HCT116 (cell line): ENCODE data around the gene DOCK10. TPM values are rescaled to one million over a fixed set of nuclear protein-coding genes. Genes with fewer than 3 reads are reported as not detected.

Experiments
- ATAC-seq: fragments of 200-7000 bp; cut with Tn5 transposase; 2 replicates; pipeline ENCODE4 v1.9.1; 2020; ENCODE audit warnings: mild to moderate bottlenecking, moderate library complexity
- BruUV-seq: library from RNA; stranded (reverse); fragments of 400-500 nt; replicated peaks from 2 replicates; lab custom pipeline; 2021; lab: Mats Ljungman, UMichigan
- CTCF ChIA-PET: fragments of 300-600 bp; sonication (Branson Sonifier 250); formaldehyde crosslinking; loops from one replicate; lab custom pipeline; 2021; ENCODE audit warnings: antibody characterized with exemption; lab: Charles Lee
- POLR2A ChIA-PET: fragments of 300-600, 350-600 bp; sonication (Branson Sonifier 250); formaldehyde crosslinking; loops from one replicate; lab custom pipeline; 2021; ENCODE audit warnings: antibody characterized with exemption; lab: Charles Lee
- RAD21 ChIA-PET, 2 experiments: fragments of 300-600 bp; sonication (Branson Sonifier 250); formaldehyde crosslinking; loops; one replicate each; lab custom pipeline; 2023; ENCODE audit warnings: low total read pairs in 2 of 2; ENCODE audit not compliant: uncharacterized antibody in 2 of 2, unreplicated experiment in 2 of 2, low non-redundant PET in 1 of 2; lab: Charles Lee
- DNase-seq: peaks from one replicate; pipeline ENCODE4 v3.0.0-alpha.2; 2010; ENCODE audit warnings: low read depth, low spot score
- H2AFZ ChIP-seq: fragments of 200-600 bp; shearing (Covaris generic), sonication (generic); 2 replicates; pipeline ENCODE4 v1.6.1; 2017; ENCODE audit warnings: low read depth, mixed run types, mixed read lengths, antibody characterized with exemption, low read length; ENCODE audit not compliant: poor library complexity, severe bottlenecking
- H3K27ac ChIP-seq: 2 replicates; pipeline ENCODE4 v1.5.1; 2012; ENCODE audit warnings: low read depth, low read length
- H3K27me3 ChIP-seq: fragments of 200-600 bp; sonication (generic); 2 replicates; pipeline ENCODE4 v1.6.1; 2016; ENCODE audit warnings: mixed run types, low read length, mixed read lengths; ENCODE audit not compliant: insufficient read depth
- H3K36me3 ChIP-seq, 2 experiments: fragments of 200-500 bp in 1 of 2; fragments of 200-600 bp in 1 of 2; sonication (Bioruptor generic) in 1 of 2; sonication (generic) in 1 of 2; 2 replicates each; pipeline versions ENCODE4 v1.5.1 to v1.6.1; 2014 to 2016; ENCODE audit warnings: low read length in 2 of 2, inconsistent platforms in 1 of 2, mixed read lengths in 1 of 2, mixed run types in 1 of 2; ENCODE audit not compliant: insufficient read depth in 2 of 2, control insufficient read depth in 1 of 2
- H3K4me1 ChIP-seq, 2 experiments: fragments of 200-600 bp in 1 of 2; sonication (generic) in 1 of 2; 2 replicates each; pipeline versions ENCODE4 v1.5.1 to v1.6.1; 2012 to 2017; ENCODE audit warnings: low read length in 2 of 2, inconsistent platforms in 1 of 2, mild to moderate bottlenecking in 1 of 2, mixed read lengths in 1 of 2, mixed run types in 1 of 2, moderate library complexity in 1 of 2; ENCODE audit not compliant: insufficient read depth in 2 of 2, control insufficient read depth in 1 of 2
- H3K4me2 ChIP-seq: fragments of 200-600 bp; sonication (generic); 2 replicates; pipeline ENCODE4 v1.6.1; 2017; ENCODE audit warnings: mixed run types, low read length, mixed read lengths
- H3K4me3 ChIP-seq, 2 experiments: fragments of 200-600 bp in 1 of 2; sonication (generic) in 1 of 2; replicated peaks in 1 of 2; 2 replicates each; pipeline ENCODE4 v1.5.1; 2011 to 2016; ENCODE audit warnings: low read length in 2 of 2, control low read depth in 1 of 2, low read depth in 1 of 2, mild to moderate bottlenecking in 1 of 2, mixed read lengths in 1 of 2, mixed run types in 1 of 2
- H3K79me2 ChIP-seq: fragments of 200-600 bp; sonication (generic); 2 replicates; pipeline ENCODE4 v1.6.1; 2017; ENCODE audit warnings: mild to moderate bottlenecking, mixed run types, low read length, moderate library complexity, mixed read lengths; ENCODE audit not compliant: insufficient read depth
- H3K9ac ChIP-seq: fragments of 200-600 bp; sonication (generic); 2 replicates; pipeline ENCODE4 v1.6.1; 2016; ENCODE audit warnings: low read length, mixed read lengths
- H3K9me2 ChIP-seq: fragments of 200-600 bp; sonication (generic), shearing (Covaris generic); 2 replicates; pipeline ENCODE4 v1.6.1; 2017; ENCODE audit warnings: mixed run types, mild to moderate bottlenecking, moderate library complexity; ENCODE audit not compliant: insufficient read depth
- H3K9me3 ChIP-seq, 2 experiments: fragments of 200-500 bp in 1 of 2; fragments of 200-600 bp in 1 of 2; sonication (Bioruptor generic) in 1 of 2; sonication (generic) in 1 of 2; 2 replicates each; pipeline ENCODE4 v1.6.1; 2014 to 2017; ENCODE audit warnings: low read length in 2 of 2, mixed read lengths in 2 of 2, inconsistent platforms in 1 of 2, low read depth in 1 of 2, mild to moderate bottlenecking in 1 of 2, mixed run types in 1 of 2, moderate library complexity in 1 of 2; ENCODE audit not compliant: control insufficient read depth in 1 of 2, insufficient read depth in 1 of 2
- H4K20me1 ChIP-seq: fragments of 200-600 bp; sonication (generic), shearing (Covaris generic); 2 replicates; pipeline ENCODE4 v1.6.1; 2017; ENCODE audit warnings: mixed run types, mild to moderate bottlenecking, moderate library complexity; ENCODE audit not compliant: insufficient read depth
- ATF3 ChIP-seq: IDR thresholded peaks from 2 replicates; pipeline ENCODE4 v1.6.1; 2012
- CEBPB ChIP-seq: IDR thresholded peaks from 2 replicates; pipeline ENCODE4 v1.6.1; 2012; ENCODE audit warnings: low read depth
- CTCF ChIP-seq, 3 experiments: fragments of 200-600 bp in 1 of 3; sonication (generic) in 1 of 3; IDR thresholded peaks in 2 of 3; conservative IDR thresholded peaks in 1 of 3; 2 replicates each; pipeline ENCODE4 v1.5.1; 2012 to 2017; ENCODE audit warnings: low read depth in 2 of 3, low read length in 2 of 3, antibody characterized with exemption in 1 of 3, borderline replicate concordance in 1 of 3, control low read depth in 1 of 3, mild to moderate bottlenecking in 1 of 3, mixed read lengths in 1 of 3, mixed run types in 1 of 3, moderate library complexity in 1 of 3; ENCODE audit not compliant: insufficient read depth in 1 of 3
- EZH2 ChIP-seq: fragments of 200-600 bp; sonication (generic); IDR thresholded peaks from 2 replicates; pipeline ENCODE4 v1.6.1; 2017; ENCODE audit warnings: antibody characterized with exemption, mixed run types
- EZH2phosphoT487 ChIP-seq: fragments of 200-600 bp; IDR thresholded peaks from 2 replicates; pipeline ENCODE4 v1.6.1; 2018; ENCODE audit warnings: antibody characterized with exemption, borderline replicate concordance
- FOSL1 ChIP-seq: IDR thresholded peaks from 2 replicates; pipeline ENCODE4 v1.6.1; 2012; ENCODE audit warnings: low read depth
- JUND ChIP-seq: IDR thresholded peaks from 2 replicates; pipeline ENCODE4 v1.6.1; 2012
- MAX ChIP-seq: IDR thresholded peaks from 2 replicates; pipeline ENCODE4 v1.6.1; 2012
- POLR2A ChIP-seq: IDR thresholded peaks from 2 replicates; pipeline ENCODE4 v1.7.0; 2011; ENCODE audit warnings: borderline replicate concordance; ENCODE audit not compliant: insufficient read depth, insufficient read length; ENCODE audit errors: extremely low read depth
- POLR2AphosphoS5 ChIP-seq: IDR thresholded peaks from 2 replicates; pipeline ENCODE4 v1.6.1; 2011; ENCODE audit warnings: mild to moderate bottlenecking, low read depth, low read length, moderate library complexity
- SP1 ChIP-seq: IDR thresholded peaks from 2 replicates; pipeline ENCODE4 v1.6.1; 2012; ENCODE audit warnings: low read depth
- TCF7L2 ChIP-seq: IDR thresholded peaks from 2 replicates; pipeline ENCODE4 v1.7.0; 2011; ENCODE audit warnings: borderline replicate concordance, inconsistent platforms; ENCODE audit not compliant: insufficient read depth, insufficient read length; ENCODE audit errors: extremely low read depth
- YY1 ChIP-seq: IDR thresholded peaks from 2 replicates; pipeline ENCODE4 v1.6.1; 2011; ENCODE audit warnings: low read length, low read depth, moderate library complexity, mild to moderate bottlenecking; ENCODE audit not compliant: insufficient replicate concordance; ENCODE audit errors: extremely low read depth
- ZBTB33 ChIP-seq: IDR thresholded peaks from 2 replicates; pipeline ENCODE4 v1.6.1; 2011; ENCODE audit warnings: mild to moderate bottlenecking, low read length, moderate library complexity; ENCODE audit not compliant: insufficient replicate concordance; ENCODE audit errors: extremely low read depth
- ZFX ChIP-seq: fragments of 450-650 bp; IDR thresholded peaks from 2 replicates; pipeline ENCODE4 v1.6.1; 2017
- ZNF274 ChIP-seq: fragments of 200-500 bp; sonication (Bioruptor generic); IDR thresholded peaks from 2 replicates; pipeline ENCODE4 v1.6.1; 2014; ENCODE audit warnings: mild to moderate bottlenecking, low read depth, low read length, inconsistent platforms
- intact Hi-C: fragments of 100-400 bp; cut with micrococcal nuclease; formaldehyde crosslinking; loops from 2 replicates; pipeline ENCODE4 v1.10.0; 2022
- total RNA-seq: library from RNA; stranded (reverse); gene quantifications from one replicate; pipeline ENCODE4 v1.2.1, GENCODE V29; 2021; ENCODE audit not compliant: unreplicated experiment

Gene DOCK10
- total RNA-seq, 1 experiment from 2014 or later, result 0.54 TPM

GRCh38 chr2:225031599-225031998 is 10.7 kb downstream of the DOCK10 start:
- no peak overlapping the region for H3K27ac ChIP-seq
- no peak for ATAC-seq
- no peaks in the 10 kb centered on the region for H4K20me1 ChIP-seq
- H3K9me3 ChIP-seq, result no peaks in the 10 kb centered on the region
- H2AFZ ChIP-seq, result no peak overlapping the region
- ChIA-PET POLR2A (no interaction called here), RAD21 (no interaction called here)
- H3K36me3 ChIP-seq, result no peaks in the 10 kb centered on the region
- H3K4me3 ChIP-seq, result no peak overlapping the region
- intact Hi-C loops, result no loop called here
- H3K9me2 ChIP-seq, result no peaks in the 10 kb centered on the region
- no peaks in the 10 kb centered on the region for H3K4me1 ChIP-seq
- TF ChIP-seq TCF7L2, result no peak
- TF ChIP-seq CEBPB, result no peak
- TF ChIP-seq CTCF (IDR thresholded peaks at IDR 0.05 in 2 of 3, conservative IDR thresholded peaks at IDR 0.05 in 1 of 3; ENCODE audit: borderline replicate concordance in 1 of 3, insufficient read depth in 1 of 3, low read depth in 2 of 3, low read length in 2 of 3), result no peak
- TF ChIP-seq, all 23 proteins: peak for 0
- no peaks in the 10 kb centered on the region for H3K79me2 ChIP-seq
- CTCF ChIA-PET, result no interaction called here
- no peak overlapping the region for H3K9ac ChIP-seq
- H3K4me2 ChIP-seq, result no peak overlapping the region
- BruUV-seq, result no TSS peak
- no peaks in the 10 kb centered on the region for H3K27me3 ChIP-seq
- no peak for DNase-seq

- H3K27me3 ChIP-seq, result no peaks in the 10 kb centered on the region
- H3K4me3 ChIP-seq, result no peak overlapping the region
- intact Hi-C loops, result no loop called here
- no peaks in the 10 kb centered on the region for H3K4me1 ChIP-seq
- no peaks in the 10 kb centered on the region for H4K20me1 ChIP-seq
- no peak overlapping the region for H3K27ac ChIP-seq
- no peak overlapping the region for H3K9ac ChIP-seq
- POLR2A ChIA-PET, result no interaction called here
- BruUV-seq, result no TSS peak
- DNase-seq (no peak), ATAC-seq (no peak)
- CTCF ChIA-PET, result no interaction called here
- no peaks in the 10 kb centered on the region for H3K79me2 ChIP-seq
- RAD21 ChIA-PET, result no interaction called here
- H3K9me3 ChIP-seq, result no peaks in the 10 kb centered on the region
- no peak overlapping the region for H3K4me2 ChIP-seq
- no peaks in the 10 kb centered on the region for H3K36me3 ChIP-seq
- no peak overlapping the region for H2AFZ ChIP-seq
- H3K9me2 ChIP-seq, result no peaks in the 10 kb centered on the region
- TF ChIP-seq YY1 (no peak), SP1 (no peak), POLR2AphosphoS5 (no peak), EZH2phosphoT487 (no peak), ZBTB33 (no peak), EZH2 (no peak), MAX (no peak), TCF7L2 (no peak), ZFX (no peak), JUND (no peak), ZNF274 (no peak), ATF3 (no peak), POLR2A (no peak), FOSL1 (no peak)
These were observed 11.4 kb downstream of the DOCK10 start for GRCh38 chr2:225030893-225031292.
